HUDEP-2 (cell line): ENCODE measurements around the gene DPYD.
A peak's percentile ranks its signal among the peaks of the same experiment; 100 is the strongest.

ENCODE experiments used
- DNase-seq, 76 experiments: peaks; one replicate each; lab custom pipeline; 2025; ENCODE audit not compliant: unreplicated experiment in 76 of 76; lab: John Stamatoyannopoulos, UW

DPYD gene

DNA sequence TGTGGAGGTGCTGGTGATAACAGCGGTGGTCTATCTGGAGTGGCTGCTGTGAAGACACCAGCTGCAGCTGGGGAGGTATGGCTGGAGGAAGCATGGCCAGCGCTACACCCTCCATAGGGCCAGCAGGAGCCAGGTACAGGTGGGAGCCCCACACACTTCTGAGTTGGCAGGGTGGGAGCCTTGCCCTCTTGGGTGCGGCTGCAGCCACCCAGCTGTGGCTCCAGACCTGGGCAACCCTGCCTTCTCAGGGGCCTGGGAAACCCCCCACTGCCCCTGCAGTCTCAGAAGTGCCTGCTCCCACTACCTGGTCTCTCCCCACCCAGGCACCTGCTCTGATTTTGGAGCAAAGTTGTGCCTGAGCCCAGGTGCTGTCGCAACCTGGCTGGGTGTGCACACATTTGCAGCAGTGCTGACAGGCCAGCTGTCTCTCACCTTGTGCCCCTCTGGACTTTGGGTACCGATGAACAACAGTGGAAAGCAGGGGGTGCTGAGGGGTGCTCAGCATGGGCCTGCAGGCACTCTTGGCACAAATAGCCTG is 76.2 kb downstream of the DPYD start:
- DNase-seq = no peak

DNA sequence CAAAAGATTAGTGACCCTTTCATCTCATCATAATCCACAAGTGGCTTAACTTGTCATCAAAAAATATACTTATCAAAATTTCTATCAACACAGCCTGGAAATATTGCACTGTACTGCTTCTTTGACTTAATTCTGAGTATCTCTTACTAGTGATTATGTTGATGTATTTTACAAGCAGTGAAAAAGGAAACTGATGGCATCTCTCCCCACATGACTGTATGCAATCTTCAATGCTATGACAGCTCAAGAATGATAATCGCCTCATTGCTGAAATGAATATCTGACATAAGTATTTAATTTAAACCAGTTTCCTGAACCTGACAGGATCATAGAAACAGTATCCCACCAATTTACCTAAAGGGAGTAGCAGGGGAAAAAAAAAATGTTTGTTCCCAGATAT is 79.5 kb downstream of the DPYD start:
- no peak for DNase-seq

DNA sequence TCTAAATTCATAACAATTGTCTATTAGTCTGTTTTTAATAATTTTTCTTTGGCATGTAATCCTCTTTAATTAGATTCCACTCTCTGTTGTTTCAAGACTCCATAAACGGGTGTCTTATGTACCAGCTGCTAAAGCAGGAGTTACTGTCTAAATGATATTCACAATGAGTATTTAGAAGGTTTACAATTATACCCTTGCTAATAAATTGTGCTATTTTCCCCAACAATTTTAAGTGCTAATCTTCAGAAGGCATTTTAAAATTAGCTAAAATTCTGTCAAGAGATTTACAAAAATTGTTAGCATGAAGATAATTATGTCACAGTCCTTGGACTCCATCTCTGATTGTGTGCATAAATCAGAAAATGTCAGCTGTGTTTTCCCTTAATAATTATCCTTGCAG is 83.7 kb downstream of the DPYD start:
- DNase-seq = no peak

DNA sequence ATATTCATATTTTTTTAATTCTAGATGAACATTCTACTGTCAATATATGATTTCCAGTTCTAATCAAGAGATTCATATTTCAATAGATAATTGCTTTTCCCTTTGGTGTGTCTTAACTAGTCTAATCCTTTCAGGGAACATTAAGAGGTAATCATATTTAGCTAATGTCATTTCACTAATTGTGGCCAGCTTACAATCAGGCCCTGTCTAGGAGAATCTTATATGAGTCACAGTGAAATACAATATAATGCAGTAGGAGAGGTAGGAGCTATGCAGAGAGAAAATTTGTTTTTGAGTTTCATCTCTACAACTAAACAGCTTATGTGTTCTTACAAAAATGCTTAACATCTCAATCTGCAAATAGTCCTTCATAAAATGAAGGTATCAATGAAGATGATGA is 85.9 kb downstream of the DPYD start:
- no peak for DNase-seq

DNA sequence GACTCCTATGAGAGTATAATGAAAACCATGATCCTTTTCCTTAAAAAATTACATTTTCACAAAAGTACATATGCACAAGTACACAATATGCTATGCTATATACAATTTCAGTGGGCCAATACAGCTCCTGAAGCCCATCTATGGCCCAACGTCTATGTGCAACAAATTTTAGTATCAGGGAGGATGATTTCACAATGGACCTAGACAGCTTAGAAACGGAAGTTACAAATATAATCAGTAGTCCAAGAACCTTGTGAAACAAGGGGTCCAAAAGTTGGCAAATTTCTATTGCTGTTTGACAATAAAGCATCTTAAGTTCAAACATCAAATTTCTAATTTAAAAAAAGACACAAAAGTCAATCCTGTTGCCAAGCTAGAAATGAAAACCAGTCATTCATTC is 87.0 kb downstream of the DPYD start:
- no peak for DNase-seq

DNA sequence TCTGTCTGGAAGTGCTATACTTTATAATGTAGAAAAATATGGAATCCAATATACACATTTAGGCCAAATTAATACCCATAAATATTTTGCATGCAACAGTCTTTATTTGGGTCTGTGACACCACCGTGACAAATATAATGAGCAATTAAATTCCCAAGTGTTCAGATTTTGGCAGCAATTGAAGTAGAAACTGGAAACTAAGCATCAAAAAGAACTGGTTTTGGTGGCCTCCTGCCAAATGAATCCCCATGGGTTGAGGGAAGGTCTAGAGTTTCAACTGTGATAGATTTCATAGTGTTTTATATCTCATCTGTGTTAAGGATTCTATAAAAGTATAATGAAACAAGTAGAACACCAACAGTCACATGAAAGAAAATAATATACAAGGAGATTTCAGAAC is 88.4 kb downstream of the DPYD start:
- DNase-seq = no peak

DNA sequence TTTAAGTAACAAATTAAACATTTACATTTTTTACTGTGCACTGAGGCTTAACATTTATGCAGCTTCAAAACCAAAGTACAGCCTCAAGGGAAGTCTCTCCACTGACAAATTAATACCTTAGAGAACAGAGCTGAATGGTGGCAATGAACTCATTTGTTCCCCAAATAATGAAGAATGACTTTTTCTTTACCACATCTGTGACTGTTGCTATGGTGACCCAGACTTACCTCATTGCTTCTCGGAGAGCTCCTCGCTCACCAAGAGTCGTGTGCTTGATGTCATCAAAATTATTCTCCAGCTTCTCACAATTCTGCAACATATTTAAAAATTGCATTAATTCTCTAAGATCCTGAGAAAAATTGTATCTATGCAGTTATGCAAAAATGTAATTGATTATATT is 92.9 kb downstream of the DPYD start:
- DNase-seq = no peak

DNA sequence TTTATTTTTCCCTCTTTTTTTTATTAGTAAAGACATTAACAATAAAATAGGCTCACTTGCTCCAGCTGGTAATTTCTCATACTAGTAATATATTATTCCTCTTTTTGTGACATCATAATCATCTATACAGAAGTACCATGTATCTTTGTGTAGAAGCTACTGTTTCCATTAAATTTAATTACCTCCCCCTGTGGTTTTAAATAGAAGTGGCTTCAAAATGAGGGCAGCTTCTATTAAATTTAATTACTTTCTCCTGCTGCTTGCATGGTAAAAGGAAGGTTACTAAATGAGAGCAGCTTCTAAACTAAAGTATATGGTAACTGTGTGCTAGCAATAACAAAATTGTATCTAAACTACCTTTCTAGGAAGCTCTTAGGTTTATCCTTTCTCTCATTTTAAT is 94.0 kb downstream of the DPYD start:
- DNase-seq = no peak

DNA sequence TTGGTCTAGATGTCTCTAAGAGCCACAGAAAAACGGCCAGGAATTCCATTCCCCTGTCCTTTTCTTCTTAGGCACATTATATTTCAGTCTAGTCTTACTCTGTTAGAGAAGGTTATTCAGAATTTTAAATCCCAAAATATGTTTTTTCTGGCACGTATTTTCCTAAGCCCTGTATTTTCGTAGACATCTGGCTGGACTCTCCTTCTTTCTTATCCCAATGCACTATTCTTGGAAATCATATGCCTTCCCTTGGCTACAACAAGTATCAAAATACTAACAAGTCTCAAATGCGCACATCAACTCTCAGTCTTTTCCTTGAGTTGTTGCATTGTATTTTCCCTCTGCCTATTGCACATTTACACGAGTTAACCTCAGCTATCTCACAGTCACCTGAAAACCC is 96.2 kb downstream of the DPYD start:
- no peak for DNase-seq

DNA sequence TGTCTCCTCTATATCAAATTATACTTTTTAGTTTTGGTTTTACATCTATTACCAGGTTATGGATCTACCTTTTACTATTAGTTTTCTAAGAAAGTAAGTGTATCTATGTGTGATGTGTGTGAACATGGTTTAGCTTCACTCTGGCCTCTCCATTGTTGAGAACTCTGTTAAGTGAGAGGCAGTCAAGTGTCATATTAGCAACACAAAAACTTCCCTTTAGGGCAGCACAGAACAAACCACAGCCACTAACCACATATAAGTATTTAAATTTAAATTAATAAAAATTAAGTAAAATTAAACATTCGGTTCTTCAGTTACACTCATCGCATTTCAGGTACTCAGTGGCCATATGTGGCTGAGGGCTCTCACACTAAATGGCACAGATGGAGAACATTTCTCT is 96.6 kb downstream of the DPYD start:
- no peak for DNase-seq

DNA sequence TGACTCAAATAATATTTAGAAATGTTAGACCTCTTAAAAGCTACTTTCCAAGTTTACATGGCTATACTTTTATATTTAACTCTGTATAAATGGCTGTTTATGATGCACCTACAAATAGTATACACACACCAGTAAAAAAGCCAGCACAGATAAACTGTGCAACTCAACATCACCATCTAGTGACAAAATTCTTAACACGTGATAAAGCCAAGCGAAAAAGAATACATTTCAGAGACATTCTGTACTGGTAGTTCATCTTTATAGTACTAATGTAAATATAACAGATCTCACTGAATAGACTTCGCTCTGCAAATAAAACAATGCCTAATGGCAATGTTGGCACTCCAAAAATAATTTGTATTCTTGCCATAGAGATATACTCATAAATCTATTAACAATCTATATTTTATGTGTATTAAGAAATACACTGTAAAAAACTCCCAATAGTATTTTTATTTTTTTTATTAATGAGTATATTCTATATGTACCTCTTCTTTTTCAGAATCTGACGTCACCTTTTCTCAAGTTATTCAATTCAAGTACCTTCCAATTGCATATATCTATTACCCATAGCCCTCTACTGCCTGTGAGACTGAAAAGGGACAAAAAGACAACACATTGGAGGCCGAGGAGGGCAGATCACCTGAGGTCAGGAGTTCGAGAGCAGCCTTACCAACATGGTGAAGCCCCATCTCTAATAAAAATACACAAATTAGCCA is 100.2 kb downstream of the DPYD start:
- DNase-seq = peak in 8 of 76 experiments; percentile 0 to 24 (median 6)

DNA sequence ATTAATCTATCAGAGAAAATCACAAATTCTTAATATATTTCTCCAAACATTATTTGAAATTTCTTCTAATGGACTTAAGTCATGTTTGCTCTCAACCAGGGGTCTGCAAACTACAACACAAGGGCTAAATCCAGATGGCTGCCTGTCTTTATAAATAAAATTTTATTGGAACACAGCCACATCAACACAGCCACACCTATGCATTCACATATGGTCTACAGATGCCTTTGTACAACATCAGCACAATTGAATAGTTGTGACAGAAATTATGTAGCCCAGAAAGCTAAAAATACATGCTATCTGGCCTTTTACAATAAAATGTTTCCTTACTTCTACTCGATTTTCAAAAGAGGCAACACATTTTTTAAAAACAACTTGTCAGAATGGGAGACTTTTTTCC is 103.9 kb downstream of the DPYD start:
- no peak for DNase-seq

DNA sequence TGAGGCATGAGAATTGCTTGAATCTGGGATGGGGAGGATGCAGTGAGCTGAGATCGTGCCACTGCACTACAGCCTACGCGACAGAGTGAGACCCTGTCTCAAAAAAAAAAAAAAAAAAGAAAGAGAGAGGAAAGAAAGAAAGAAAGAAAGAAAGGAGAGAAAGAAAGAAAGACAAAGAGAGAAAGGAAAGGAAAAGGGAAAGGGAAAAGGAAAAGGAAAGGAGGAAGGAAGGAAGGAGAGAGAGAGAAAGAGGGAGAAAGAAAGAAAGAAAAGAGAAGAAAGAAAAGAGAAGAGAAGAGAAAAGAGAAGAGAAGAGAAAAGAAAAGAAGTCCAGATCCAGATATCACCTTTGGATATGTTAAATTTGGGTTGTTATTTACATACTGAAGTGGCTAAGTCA is 106.0 kb downstream of the DPYD start:
- no peak for DNase-seq

DNA sequence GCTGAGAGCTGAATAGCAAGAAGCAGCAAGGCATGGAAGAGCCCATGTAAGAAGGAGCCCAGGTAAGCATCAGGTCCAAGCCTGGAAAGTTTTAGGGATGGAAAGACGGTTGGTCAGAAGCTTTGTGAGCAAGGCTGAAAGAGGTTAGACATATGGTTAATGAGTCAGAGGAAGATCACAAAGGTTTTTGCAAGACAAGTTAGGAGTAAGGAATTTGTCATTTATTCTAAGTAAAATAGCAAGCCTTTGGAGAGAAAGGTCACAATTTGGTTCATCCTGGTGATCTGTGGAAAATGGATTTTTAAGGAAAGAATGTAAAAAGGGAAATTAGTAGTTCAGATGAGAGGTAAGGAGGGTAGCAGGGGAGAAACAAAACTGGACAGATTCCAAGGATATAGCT is 106.7 kb downstream of the DPYD start:
- DNase-seq = no peak

DNA sequence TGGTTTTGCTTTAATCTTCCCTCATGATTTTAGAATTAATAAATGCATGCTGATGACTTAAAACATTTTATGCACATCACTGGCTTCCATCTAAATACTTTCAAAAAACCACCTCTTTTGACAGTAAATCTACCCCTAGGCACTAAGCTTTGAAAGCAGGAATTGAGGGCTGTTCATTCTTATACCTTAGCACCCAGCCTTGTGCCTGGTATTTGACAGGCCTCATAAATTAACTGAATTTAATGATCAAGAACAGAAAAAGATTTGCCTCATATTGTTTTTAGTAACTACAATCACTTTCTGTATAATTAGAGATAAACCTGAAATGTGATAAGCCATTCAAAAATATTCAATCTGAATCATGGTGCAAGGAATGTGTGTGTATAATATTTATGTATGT is 108.8 kb downstream of the DPYD start:
- no peak for DNase-seq

DNA sequence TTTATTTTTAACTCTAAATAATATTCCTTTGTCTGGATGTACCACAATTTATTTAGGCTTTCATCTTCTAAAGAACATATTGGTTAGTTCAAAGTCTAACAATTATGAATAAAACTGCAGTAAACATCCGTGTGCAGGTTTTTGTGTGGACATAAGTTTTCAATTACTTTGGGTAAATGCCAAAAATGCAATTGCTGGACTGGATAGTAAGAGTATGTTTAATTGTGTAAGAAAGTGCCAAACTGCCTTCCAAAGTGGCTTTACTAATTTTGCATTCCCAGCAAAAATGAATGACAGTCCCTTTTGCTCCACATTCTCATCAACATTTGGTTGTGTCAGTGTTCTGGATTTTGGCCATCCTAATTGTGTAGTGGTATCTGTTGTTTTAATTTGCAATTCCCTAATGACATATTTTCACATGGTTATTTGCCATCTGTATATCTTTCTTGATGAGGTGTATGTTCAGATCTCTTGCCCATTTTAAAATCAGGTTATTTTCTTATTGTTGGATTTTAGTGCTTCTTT is 113.8 kb downstream of the DPYD start:
- no peak for DNase-seq

DNA sequence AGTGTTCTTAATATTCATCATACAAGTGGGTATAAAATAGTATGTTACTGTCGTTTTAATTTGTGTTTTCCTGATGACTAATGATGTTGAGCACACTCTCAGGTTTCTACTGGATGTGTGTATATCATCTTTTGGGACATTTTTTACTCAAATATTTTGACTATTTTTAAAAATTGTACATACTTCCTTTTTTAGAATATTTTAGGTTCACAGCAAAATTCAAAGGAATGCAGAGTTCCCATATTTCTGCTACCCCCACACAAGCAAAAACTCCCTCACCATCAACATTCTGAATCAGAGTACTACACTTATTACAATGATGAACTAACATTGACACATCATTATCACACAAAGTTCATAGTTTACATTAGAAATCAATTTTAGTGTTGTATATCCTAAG is 114.5 kb downstream of the DPYD start:
- no peak for DNase-seq

DNA sequence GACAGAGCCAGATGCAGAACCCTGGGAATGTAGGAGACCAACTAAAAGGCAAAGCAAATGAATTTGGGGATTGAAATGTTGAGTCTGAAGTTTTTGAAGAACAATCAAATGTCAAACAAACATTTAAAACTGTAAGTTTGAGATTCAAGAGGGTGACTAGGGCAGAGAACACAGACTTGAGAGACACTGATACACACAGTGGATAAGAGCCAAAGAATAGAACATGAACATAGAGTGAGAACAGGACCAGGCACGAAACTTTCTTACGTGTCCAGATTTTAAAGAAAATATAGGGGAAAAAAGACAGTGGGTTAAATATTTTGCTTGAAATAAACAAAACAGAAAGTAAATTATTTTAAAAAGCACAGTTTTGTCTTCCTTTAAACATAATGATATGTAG is 115.7 kb downstream of the DPYD start:
- no peak for DNase-seq

DNA sequence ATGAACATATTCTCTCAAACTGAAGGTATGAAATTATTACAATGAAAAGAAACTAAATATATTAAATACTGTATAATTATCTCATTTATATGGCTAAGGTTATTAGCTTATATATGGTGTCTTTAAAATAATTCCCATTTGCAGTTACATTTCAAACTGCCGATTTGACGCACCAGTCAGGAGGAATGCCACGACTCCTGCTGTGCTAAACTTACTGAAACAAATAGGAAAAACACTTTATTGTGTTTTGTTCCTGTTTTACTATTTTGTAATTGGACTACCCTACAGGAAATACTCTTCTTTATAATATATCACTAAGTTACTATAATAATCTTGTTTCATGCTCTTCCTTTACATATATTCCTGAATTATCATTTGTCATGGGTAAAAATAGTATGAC is 117.8 kb downstream of the DPYD start:
- no peak for DNase-seq

DNA sequence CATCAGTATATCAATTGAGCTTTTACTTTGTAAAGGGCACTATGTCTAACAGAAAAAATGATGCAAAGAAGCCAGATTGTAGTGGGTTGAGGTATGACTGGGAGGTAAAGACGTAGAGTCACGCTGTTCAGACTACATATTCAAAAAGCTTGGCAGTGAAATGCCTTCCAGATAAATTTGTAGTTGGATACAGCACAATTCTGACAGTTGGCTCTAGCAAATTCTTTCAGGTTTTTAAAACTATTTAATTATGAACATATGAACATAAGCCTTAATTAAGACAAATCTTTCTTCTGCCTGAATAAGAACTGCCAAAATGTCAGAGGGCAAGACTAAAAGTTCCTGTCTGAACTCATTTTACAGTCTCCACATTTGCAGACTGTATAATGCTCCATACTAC is 118.8 kb downstream of the DPYD start:
- no peak for DNase-seq

DNA sequence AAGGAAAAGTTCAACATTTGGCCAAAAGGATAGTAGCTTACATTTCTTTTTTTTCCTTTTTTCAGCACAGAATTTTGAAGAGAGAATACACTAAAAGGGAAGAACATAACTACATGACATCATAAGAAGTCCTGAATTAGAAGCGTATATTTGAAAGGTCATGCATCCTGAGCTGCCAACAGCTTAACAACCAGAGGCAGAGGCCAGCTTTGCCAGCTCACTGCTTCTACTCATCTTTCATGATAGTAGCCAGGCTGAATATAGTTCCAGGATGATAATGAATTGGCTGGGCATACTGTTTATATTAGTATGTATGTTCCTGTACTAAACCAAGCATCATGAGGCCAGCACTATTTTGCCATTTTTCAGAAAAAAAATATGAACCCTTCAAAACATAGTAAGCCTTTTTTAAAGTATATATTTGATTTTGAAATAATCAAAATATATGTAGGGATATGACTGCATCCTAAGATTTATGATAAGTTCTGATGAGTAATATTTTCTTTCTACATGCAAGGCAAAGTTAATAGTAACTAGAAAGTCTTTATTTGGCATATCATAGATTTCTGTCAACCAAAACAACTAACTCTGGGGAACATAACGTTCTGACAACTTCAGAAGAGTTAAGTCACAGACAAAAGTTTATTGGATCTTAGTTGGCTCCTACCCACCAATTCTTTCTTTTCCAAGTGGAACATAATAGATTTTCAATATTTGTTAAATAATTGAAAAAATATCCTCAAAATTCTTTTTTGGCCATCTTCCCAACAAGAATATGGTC is 123.2 kb downstream of the DPYD start:
- DNase-seq = no peak

DNA sequence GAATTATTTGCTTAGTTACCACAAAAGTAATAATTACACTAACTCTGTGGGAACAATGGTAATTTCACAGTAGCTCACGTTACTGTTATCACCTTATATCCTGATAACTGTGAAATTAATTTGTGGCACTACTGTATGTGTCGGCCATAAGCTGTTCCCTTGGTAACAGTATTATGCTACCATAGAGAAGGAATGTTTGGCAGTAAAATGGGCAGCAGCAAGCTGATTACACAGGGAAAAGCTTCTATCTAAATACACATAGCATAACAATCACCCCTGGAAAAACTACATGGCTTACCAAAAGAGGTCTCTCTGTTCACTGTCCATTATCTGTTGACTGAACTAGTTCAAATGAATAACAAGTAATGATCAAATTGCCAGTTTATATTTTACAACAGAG is 124.1 kb downstream of the DPYD start:
- DNase-seq = no peak
